Skeletal muscle satellite cell (primary cell): ENCODE data around the gene SERPINA4.

Experiments
- H3K27me3 ChIP-seq: 2 replicates; pipeline ENCODE4 v1.7.0; 2013; ENCODE audit warnings: low read length; ENCODE audit not compliant: control insufficient read depth, insufficient read depth
- H3K36me3 ChIP-seq: 2 replicates; pipeline ENCODE4 v1.7.0; 2013; ENCODE audit warnings: mild to moderate bottlenecking, control low read depth, low read length; ENCODE audit not compliant: insufficient read depth
- H3K4me1 ChIP-seq: 2 replicates; pipeline ENCODE4 v1.7.0; 2013; ENCODE audit warnings: low read length; ENCODE audit not compliant: control insufficient read depth, insufficient read depth
- H3K4me2 ChIP-seq: 2 replicates; pipeline ENCODE4 v1.7.0; 2013; ENCODE audit warnings: mild to moderate bottlenecking, low read length
- H3K4me3 ChIP-seq: 2 replicates; pipeline ENCODE4 v1.7.0; 2013; ENCODE audit warnings: low read length
- H3K9ac ChIP-seq: 2 replicates; pipeline ENCODE4 v1.7.0; 2013; ENCODE audit warnings: mild to moderate bottlenecking, low read depth, low read length, moderate library complexity
- H3K9me3 ChIP-seq: replicated peaks from 2 replicates; pipeline ENCODE4 v1.7.0; 2013; ENCODE audit warnings: mild to moderate bottlenecking, control low read depth, low read length

The SERPINA4 gene

GRCh38 chr14:94558842-94559241 is 2.4 kb upstream of the SERPINA4 start:
- Histone ChIP-seq H3K4me2 (no peak overlapping the region), H3K9me3 (no peaks in the 10 kb centered on the region), H3K27me3 (no peaks in the 10 kb centered on the region), H3K36me3 (no peaks in the 10 kb centered on the region), H3K4me3 (no peak overlapping the region), H3K9ac (no peak overlapping the region), H3K4me1 (peaks cover 8% of the 10 kb centered on the region)

GRCh38 chr14:94559638-94560290 is 1.5 kb upstream of the SERPINA4 start:
- no peaks in the 10 kb centered on the region for H3K9me3 ChIP-seq
- no peaks in the 10 kb centered on the region for H3K36me3 ChIP-seq
- no peak overlapping the region for H3K4me2 ChIP-seq
- peaks cover 8% of the 10 kb centered on the region for H3K4me1 ChIP-seq
- no peaks in the 10 kb centered on the region for H3K27me3 ChIP-seq
- no peak overlapping the region for H3K9ac ChIP-seq
- H3K4me3 ChIP-seq, result no peak overlapping the region

- no peak overlapping the region for H3K4me3 ChIP-seq
- no peaks in the 10 kb centered on the region for H3K27me3 ChIP-seq
- H3K9me3 ChIP-seq, result no peaks in the 10 kb centered on the region
- H3K4me1 ChIP-seq, result peaks cover 8% of the 10 kb centered on the region
- no peak overlapping the region for H3K4me2 ChIP-seq
- no peak overlapping the region for H3K9ac ChIP-seq
- no peaks in the 10 kb centered on the region for H3K36me3 ChIP-seq
Measured at GRCh38 chr14:94560291-94560665, 964 bp upstream of the SERPINA4 start.

GRCh38 chr14:94561656-94562010 is 391 bp downstream of the SERPINA4 start:
- H3K4me1 ChIP-seq, result peaks cover 8% of the 10 kb centered on the region
- no peak overlapping the region for H3K9ac ChIP-seq
- H3K4me2 ChIP-seq, result no peak overlapping the region

GRCh38 chr14:94562022-94562421 is 780 bp downstream of the SERPINA4 start:
- Histone ChIP-seq H3K9me3 (no peaks in the 10 kb centered on the region), H3K9ac (no peak overlapping the region), H3K27me3 (no peaks in the 10 kb centered on the region), H3K4me2 (no peak overlapping the region), H3K4me3 (no peak overlapping the region), H3K4me1 (peaks cover 8% of the 10 kb centered on the region), H3K36me3 (no peaks in the 10 kb centered on the region)

More at GRCh38 chr14:94561656-94562010, 391 bp downstream of the SERPINA4 start:
- no peak overlapping the region for H3K4me3 ChIP-seq
- H3K36me3 ChIP-seq, result no peaks in the 10 kb centered on the region
- no peaks in the 10 kb centered on the region for H3K9me3 ChIP-seq
- H3K27me3 ChIP-seq, result no peaks in the 10 kb centered on the region

- Histone ChIP-seq H3K36me3 (no peaks in the 10 kb centered on the region), H3K27me3 (no peaks in the 10 kb centered on the region), H3K9me3 (no peaks in the 10 kb centered on the region), H3K4me1 (peaks cover 8% of the 10 kb centered on the region), H3K4me2 (no peak overlapping the region), H3K4me3 (no peak overlapping the region), H3K9ac (no peak overlapping the region)
Measured at GRCh38 chr14:94562941-94563883, 2.0 kb downstream of the SERPINA4 start.

GRCh38 chr14:94564381-94564780 is 3.1 kb downstream of the SERPINA4 start:
- Histone ChIP-seq H3K4me2 (no peak overlapping the region), H3K9ac (no peak overlapping the region), H3K9me3 (no peaks in the 10 kb centered on the region), H3K27me3 (no peaks in the 10 kb centered on the region), H3K4me1 (peaks cover 8% of the 10 kb centered on the region), H3K4me3 (no peak overlapping the region), H3K36me3 (no peaks in the 10 kb centered on the region)

- H3K36me3 ChIP-seq, result no peaks in the 10 kb centered on the region
- no peak overlapping the region for H3K9ac ChIP-seq
- H3K4me2 ChIP-seq, result no peak overlapping the region
- H3K9me3 ChIP-seq, result no peaks in the 10 kb centered on the region
- peaks cover 13% of the 10 kb centered on the region for H3K4me1 ChIP-seq
- H3K27me3 ChIP-seq, result no peaks in the 10 kb centered on the region
- H3K4me3 ChIP-seq, result no peak overlapping the region
Measured at GRCh38 chr14:94568186-94568585, 6.9 kb downstream of the SERPINA4 start.

GRCh38 chr14:94569381-94570001 is 8.2 kb downstream of the SERPINA4 start:
- Histone ChIP-seq H3K9me3 (no peaks in the 10 kb centered on the region), H3K4me3 (no peak overlapping the region), H3K9ac (no peak overlapping the region), H3K4me2 (no peak overlapping the region), H3K4me1 (peaks cover 13% of the 10 kb centered on the region), H3K27me3 (no peaks in the 10 kb centered on the region), H3K36me3 (no peaks in the 10 kb centered on the region)

- Histone ChIP-seq H3K27me3 (no peaks in the 10 kb centered on the region), H3K9me3 (no peaks in the 10 kb centered on the region), H3K4me1 (peaks cover 13% of the 10 kb centered on the region), H3K9ac (no peak overlapping the region), H3K4me3 (no peak overlapping the region), H3K36me3 (no peaks in the 10 kb centered on the region), H3K4me2 (no peak overlapping the region)
Measured at GRCh38 chr14:94570002-94570400, 8.8 kb downstream of the SERPINA4 start.

- H3K9ac ChIP-seq, result no peak overlapping the region
- H3K4me2 ChIP-seq, result no peak overlapping the region
- no peaks in the 10 kb centered on the region for H3K36me3 ChIP-seq
- no peak overlapping the region for H3K4me3 ChIP-seq
- H3K4me1 ChIP-seq, result peaks cover 13% of the 10 kb centered on the region
- no peaks in the 10 kb centered on the region for H3K9me3 ChIP-seq
- no peaks in the 10 kb centered on the region for H3K27me3 ChIP-seq
Measured at GRCh38 chr14:94570440-94570839, 9.2 kb downstream of the SERPINA4 start.
